GM12872 (cell line): Measurements from ENCODE around the gene ROBO2.

Experiments used
- TF ChIP-seq, protein P1 (sequence below): IDR thresholded peaks from 3 replicates; pipeline ENCODE4 v1.5.1; 2011; ENCODE audit warnings: low read depth, mild to moderate bottlenecking, low read length, moderate library complexity; ENCODE audit not compliant: insufficient read depth

ROBO2 gene

GRCh38 chr3:77427528-77427927 is 387.6 kb downstream of the ROBO2 start:
- TF ChIP-seq, protein P1, sequence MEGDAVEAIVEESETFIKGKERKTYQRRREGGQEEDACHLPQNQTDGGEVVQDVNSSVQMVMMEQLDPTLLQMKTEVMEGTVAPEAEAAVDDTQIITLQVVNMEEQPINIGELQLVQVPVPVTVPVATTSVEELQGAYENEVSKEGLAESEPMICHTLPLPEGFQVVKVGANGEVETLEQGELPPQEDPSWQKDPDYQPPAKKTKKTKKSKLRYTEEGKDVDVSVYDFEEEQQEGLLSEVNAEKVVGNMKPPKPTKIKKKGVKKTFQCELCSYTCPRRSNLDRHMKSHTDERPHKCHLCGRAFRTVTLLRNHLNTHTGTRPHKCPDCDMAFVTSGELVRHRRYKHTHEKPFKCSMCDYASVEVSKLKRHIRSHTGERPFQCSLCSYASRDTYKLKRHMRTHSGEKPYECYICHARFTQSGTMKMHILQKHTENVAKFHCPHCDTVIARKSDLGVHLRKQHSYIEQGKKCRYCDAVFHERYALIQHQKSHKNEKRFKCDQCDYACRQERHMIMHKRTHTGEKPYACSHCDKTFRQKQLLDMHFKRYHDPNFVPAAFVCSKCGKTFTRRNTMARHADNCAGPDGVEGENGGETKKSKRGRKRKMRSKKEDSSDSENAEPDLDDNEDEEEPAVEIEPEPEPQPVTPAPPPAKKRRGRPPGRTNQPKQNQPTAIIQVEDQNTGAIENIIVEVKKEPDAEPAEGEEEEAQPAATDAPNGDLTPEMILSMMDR: no peak

GRCh38 chr3:77436908-77437307 is 397.0 kb downstream of the ROBO2 start:
- TF ChIP-seq, protein P1: no peak

- TF ChIP-seq, protein P1: no peak
Measured at GRCh38 chr3:77446084-77446483, 406.2 kb downstream of the ROBO2 start.

DNA sequence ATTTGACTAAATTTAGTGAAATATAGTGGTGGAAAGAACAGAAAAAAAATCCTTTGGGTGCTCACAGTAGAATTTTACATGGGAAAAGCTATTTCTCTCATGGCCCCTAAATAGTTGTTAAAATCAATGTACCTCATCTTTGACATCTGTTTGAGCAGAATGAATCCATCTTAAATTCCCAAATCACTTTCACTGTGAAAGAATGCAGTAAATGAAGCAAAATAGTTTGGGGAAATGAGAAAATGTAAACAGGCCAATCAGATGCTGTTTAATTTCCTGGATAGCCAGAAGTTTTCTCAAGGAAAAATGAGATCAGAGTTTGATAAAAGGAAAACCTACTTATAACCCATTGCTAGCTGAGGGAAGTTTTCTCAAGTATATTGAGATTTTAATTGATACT is 406.9 kb downstream of the ROBO2 start:
- TF ChIP-seq, protein P1: no peak

- TF ChIP-seq, protein P1: no peak
Measured at GRCh38 chr3:77449459-77450350, 409.8 kb downstream of the ROBO2 start.

DNA sequence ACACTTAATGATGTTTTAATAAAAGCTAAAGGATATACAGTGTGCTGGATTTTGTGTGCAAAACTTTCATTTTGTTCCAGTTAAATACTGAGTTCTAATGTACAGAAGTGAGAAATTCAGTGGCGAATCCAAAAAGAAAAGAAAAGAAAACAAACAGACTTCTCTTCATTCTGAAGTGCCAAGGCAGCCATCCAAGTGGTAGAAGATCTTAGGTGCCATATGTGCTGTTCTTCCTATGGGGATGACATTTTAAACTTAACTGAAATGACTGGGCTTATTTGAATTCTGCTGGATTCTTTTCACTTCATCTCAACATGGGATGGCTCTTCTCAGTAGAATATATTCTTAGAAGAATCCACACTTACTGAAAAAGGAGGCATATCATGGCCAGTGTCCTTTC is 416.5 kb downstream of the ROBO2 start:
- TF ChIP-seq, protein P1: no peak

DNA sequence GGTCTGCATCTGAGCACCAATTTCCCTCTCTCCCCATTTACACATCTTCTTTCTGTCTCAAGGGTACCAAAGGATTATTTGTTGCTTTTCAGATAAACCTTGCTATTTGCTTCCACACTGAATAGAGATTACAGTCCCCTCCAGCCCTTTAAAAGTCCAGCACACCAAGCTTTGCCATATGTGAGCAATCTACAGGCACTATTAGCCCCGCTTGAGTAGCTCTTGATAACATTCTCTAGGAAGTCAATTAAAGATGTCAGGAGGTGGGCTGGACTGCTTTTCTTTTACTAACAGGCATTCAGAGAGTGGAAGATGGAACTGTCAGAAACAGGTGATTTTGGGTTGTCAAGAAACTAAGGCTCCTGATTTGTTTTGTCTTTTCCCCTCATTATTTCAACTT is 417.0 kb downstream of the ROBO2 start:
- TF ChIP-seq, protein P1: no peak
